Liver (tissue), 9 donors: Measurements from ENCODE around the gene BAIAP2. TPM values are rescaled to one million over a fixed set of nuclear protein-coding genes. Genes with fewer than 3 reads are reported as not detected.

Source experiments
- DNase-seq: peaks from one replicate; pipeline ENCODE4 v3.0.0-alpha.2; 2017; ENCODE audit warnings: low spot score
- H3K27ac ChIP-seq, 2 donors: one replicate each; pipeline ENCODE4 v1.7.0; 2013; ENCODE audit warnings: inconsistent platforms in 2 of 2, low read length in 2 of 2, control low read depth in 1 of 2, low read depth in 1 of 2, mild to moderate bottlenecking in 1 of 2
- H3K27me3 ChIP-seq, 4 donors: one replicate each; pipeline versions ENCODE4 v1.6.1 to v1.7.0; 2013; ENCODE audit warnings: low read length in 3 of 4, inconsistent platforms in 1 of 4, mild to moderate bottlenecking in 1 of 4, moderate library complexity in 1 of 4; ENCODE audit not compliant: control insufficient read depth in 4 of 4, insufficient read depth in 4 of 4
- H3K36me3 ChIP-seq, 4 donors: one replicate each; pipeline versions ENCODE4 v1.6.1 to v1.7.0; 2013; ENCODE audit warnings: low read length in 3 of 4, mild to moderate bottlenecking in 3 of 4, low read depth in 1 of 4, moderate library complexity in 1 of 4; ENCODE audit not compliant: control insufficient read depth in 4 of 4, insufficient read depth in 3 of 4
- H3K4me1 ChIP-seq, 4 donors: one replicate each; pipeline versions ENCODE4 v1.6.1 to v1.7.0; 2013; ENCODE audit warnings: low read length in 3 of 4, mild to moderate bottlenecking in 3 of 4, moderate library complexity in 1 of 4; ENCODE audit not compliant: control insufficient read depth in 4 of 4, insufficient read depth in 4 of 4
- H3K4me3 ChIP-seq, 3 donors: one replicate each; pipeline versions ENCODE4 v1.6.1 to v1.7.0; 2013; ENCODE audit warnings: low read length in 3 of 3, control low read depth in 1 of 3, low read depth in 1 of 3, mild to moderate bottlenecking in 1 of 3
- H3K9ac ChIP-seq, 2 donors: one replicate each; pipeline ENCODE4 v1.7.0; 2013; ENCODE audit warnings: low read length in 2 of 2, mild to moderate bottlenecking in 2 of 2, moderate library complexity in 2 of 2, control low read depth in 1 of 2, low read depth in 1 of 2
- H3K9me3 ChIP-seq, 4 donors: one replicate each; pipeline versions ENCODE4 v1.6.1 to v1.7.0; 2013; ENCODE audit warnings: low read length in 3 of 4; ENCODE audit not compliant: control insufficient read depth in 4 of 4
- ATF3 ChIP-seq: IDR thresholded peaks from 2 replicates; pipeline ENCODE4 v1.6.1; 2016; ENCODE audit warnings: antibody characterized with exemption
- EGR1 ChIP-seq, 2 donors: IDR thresholded peaks; 2 replicates each; pipeline ENCODE4 v1.6.1; 2016 to 2018; ENCODE audit warnings: antibody characterized with exemption in 2 of 2, low read depth in 2 of 2
- FOXA2 ChIP-seq: IDR thresholded peaks from 2 replicates; pipeline ENCODE4 v1.6.1; 2016; ENCODE audit warnings: antibody characterized with exemption
- GABPA ChIP-seq, 2 donors: IDR thresholded peaks in 1 of 2; conservative IDR thresholded peaks in 1 of 2; 2 replicates each; pipeline ENCODE4 v1.6.1; 2016; ENCODE audit warnings: antibody characterized with exemption in 2 of 2, mild to moderate bottlenecking in 1 of 2, moderate library complexity in 1 of 2
- HNF4A ChIP-seq, 2 donors: conservative IDR thresholded peaks; 2 replicates each; pipeline ENCODE4 v1.6.1; 2016; ENCODE audit warnings: antibody characterized with exemption in 2 of 2, mild to moderate bottlenecking in 2 of 2
- HNF4G ChIP-seq: IDR thresholded peaks from 2 replicates; pipeline ENCODE4 v1.6.1; 2016; ENCODE audit warnings: antibody characterized with exemption
- JUND ChIP-seq, 2 donors: IDR thresholded peaks; 2 replicates each; pipeline ENCODE4 v1.6.1; 2016; ENCODE audit warnings: antibody characterized with exemption in 2 of 2
- MAX ChIP-seq: IDR thresholded peaks from 2 replicates; pipeline ENCODE4 v1.6.1; 2016; ENCODE audit warnings: antibody characterized with exemption
- NR2F2 ChIP-seq: IDR thresholded peaks from 2 replicates; pipeline ENCODE4 v1.6.1; 2016; ENCODE audit warnings: antibody characterized with exemption
- RAD21 ChIP-seq, 2 donors: IDR thresholded peaks; 2 replicates each; pipeline ENCODE4 v1.6.1; 2016; ENCODE audit warnings: antibody characterized with exemption in 2 of 2, mild to moderate bottlenecking in 2 of 2
- SP1 ChIP-seq: IDR thresholded peaks from 2 replicates; pipeline ENCODE4 v1.6.1; 2018; ENCODE audit warnings: antibody characterized with exemption, mild to moderate bottlenecking
- TAF1 ChIP-seq: conservative IDR thresholded peaks from 2 replicates; pipeline ENCODE4 v1.6.1; 2016; ENCODE audit warnings: antibody characterized with exemption, mild to moderate bottlenecking
- YY1 ChIP-seq: IDR thresholded peaks from 2 replicates; pipeline ENCODE4 v1.6.1; 2016; ENCODE audit warnings: antibody characterized with exemption, mild to moderate bottlenecking
- ZBTB33 ChIP-seq: IDR thresholded peaks from 2 replicates; pipeline ENCODE4 v1.6.1; 2016; ENCODE audit warnings: antibody characterized with exemption
- WGBS: extraction: QIAGEN DNeasy Blood & Tissue Kit; methylation state at CpG from one replicate; pipeline ENCODE4 v1.1.7; 2013; 5-methylcytosine and 5-hydroxymethylcytosine counted together
- polyA plus RNA-seq, 2 donors: library from polyadenylated mRNA; stranded (reverse) in 1 of 2; unstranded in 1 of 2; fragments of 200-250 nt in 1 of 2; fragments of >200 nt in 1 of 2; fragmentation: Nextera tagmentation in 1 of 2; extraction: Ambion mirVana in 1 of 2; gene quantifications; one replicate each; pipeline versions ENCODE4 v1.2.1 to v1.2.3, GENCODE V29; 2013 to 2015
- total RNA-seq, 2 donors: library from RNA; depleted of rRNA; stranded (reverse); fragments of >200 nt; gene quantifications; one replicate each; pipeline ENCODE4 v1.2.3, GENCODE V29; 2014
- donor health status: healthy.
- donor health status: healthy.
- donor health status: healthy.
- donor health status: healthy.
- donor health status: healthy.

BAIAP2 gene
- total and polyA plus RNA-seq, 4 donors = 8.1 to 61.3 (median 44.9) TPM

GRCh38 chr17:81113158-81113724 lies 78.3 kb downstream of the BAIAP2 start:
- Histone ChIP-seq H3K9ac (no peak overlapping the region), H3K4me1 (peaks cover 4 to 31% (median 16%) of the 10 kb centered on the region in 4 donors), H3K27ac (no peak overlapping the region), H3K9me3 (no peaks in the 10 kb centered on the region), H3K4me3 (no peak overlapping the region), H3K36me3 (peaks cover 0 to 32% (median 7%) of the 10 kb centered on the region in 4 donors), H3K27me3 (no peaks in the 10 kb centered on the region)
- DNase-seq = no peak
- 79% methylated on average over 21 of the region's 21 CpGs for WGBS
- TF ChIP-seq TAF1 (no peak), GABPA (IDR thresholded peaks at IDR 0.05 in 1 of 2, conservative IDR thresholded peaks at IDR 0.05 in 1 of 2) (no peak), MAX (no peak), EGR1 (IDR thresholded peaks at IDR 0.05; ENCODE audit: low read depth in 2 of 2) (no peak)

GRCh38 chr17:81114351-81115093 lies 79.6 kb downstream of the BAIAP2 start:
- DNase-seq = no peak
- H3K36me3 ChIP-seq = peaks cover 0 to 26% (median 6%) of the 10 kb centered on the region in 4 donors
- no peaks in the 10 kb centered on the region for H3K27me3 ChIP-seq
- WGBS = 80% methylated on average over 19 of the region's 19 CpGs
- TF ChIP-seq HNF4G = no peak
- TF ChIP-seq YY1 = no peak
- TF ChIP-seq EGR1 (IDR thresholded peaks at IDR 0.05; ENCODE audit: low read depth in 2 of 2) = no peak
- TF ChIP-seq RAD21 (IDR thresholded peaks at IDR 0.05) = no peak
- TF ChIP-seq ATF3 = no peak
- no peak for TF ChIP-seq SP1
- no peak for TF ChIP-seq FOXA2
- TF ChIP-seq HNF4A (conservative IDR thresholded peaks at IDR 0.05) = no peak
- TF ChIP-seq ZBTB33 = no peak
- no peak for TF ChIP-seq JUND (IDR thresholded peaks at IDR 0.05)
- no peak for TF ChIP-seq NR2F2
- no peak for TF ChIP-seq GABPA (IDR thresholded peaks at IDR 0.05 in 1 of 2, conservative IDR thresholded peaks at IDR 0.05 in 1 of 2)
- H3K4me1 ChIP-seq = peaks cover 10 to 44% (median 23%) of the 10 kb centered on the region in 4 donors
- H3K9ac ChIP-seq = no peak overlapping the region
- H3K9me3 ChIP-seq = no peaks in the 10 kb centered on the region
- H3K4me3 ChIP-seq = no peak overlapping the region
- no peak overlapping the region for H3K27ac ChIP-seq

GRCh38 chr17:81115219-81115618 lies 80.3 kb downstream of the BAIAP2 start:
- H3K27me3 ChIP-seq = no peaks in the 10 kb centered on the region
- no peak overlapping the region for H3K27ac ChIP-seq
- H3K4me3 ChIP-seq = no peak overlapping the region
- peaks cover 10 to 44% (median 23%) of the 10 kb centered on the region in 4 donors for H3K4me1 ChIP-seq
- DNase-seq = no peak
- WGBS = 96% methylated on average over 11 of the region's 11 CpGs
- peaks cover 0 to 20% (median 1%) of the 10 kb centered on the region in 4 donors for H3K36me3 ChIP-seq
- no peak overlapping the region for H3K9ac ChIP-seq
- H3K9me3 ChIP-seq = no peaks in the 10 kb centered on the region
- no peak for TF ChIP-seq EGR1 (IDR thresholded peaks at IDR 0.05; ENCODE audit: low read depth in 2 of 2)
